Testis (tissue), 2 donors: ENCODE results near the gene ARID1B.

Experiments
- CTCF ChIP-seq, 3 experiments: fragments of 450-650 bp in 2 of 3; fragments of 200-600 bp in 1 of 3; sonication (generic) in 1 of 3; IDR thresholded peaks; one replicate each; pipeline ENCODE4 v1.5.1; 2016 to 2019; ENCODE audit warnings: antibody characterized with exemption in 3 of 3, mild to moderate bottlenecking in 2 of 3, moderate library complexity in 1 of 3
- POLR2A ChIP-seq: fragments of 450-650 bp; IDR thresholded peaks from one replicate; pipeline ENCODE4 v1.6.1; 2017; ENCODE audit warnings: antibody characterized with exemption, mild to moderate bottlenecking, moderate library complexity

DNA sequence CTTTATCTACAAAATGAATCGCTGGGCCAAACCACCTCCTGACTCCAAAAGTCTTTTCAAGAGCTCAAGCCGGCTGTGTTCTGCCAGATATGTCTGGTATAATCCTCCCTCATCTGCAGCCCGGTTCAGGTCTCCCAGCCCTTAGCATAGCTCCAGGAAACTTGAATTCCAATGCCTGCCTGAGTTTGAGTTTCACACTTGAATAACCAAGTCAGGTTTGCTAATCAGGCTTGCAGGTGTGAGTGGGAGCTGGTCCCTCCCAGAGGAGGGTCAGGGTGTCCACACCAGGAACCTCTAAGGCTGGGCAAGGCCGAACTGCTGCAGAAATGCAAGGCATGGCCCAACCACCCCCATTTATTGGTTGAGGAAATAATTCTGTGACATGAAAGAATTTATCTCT lies 449.6 kb downstream of the ARID1B start:
- TF ChIP-seq POLR2A (no peak), CTCF (IDR thresholded peaks at IDR 0.05) (no peak)
